Brain microvascular endothelial cell (primary cell): ENCODE measurements around the gene FOXK1.

Experiments
- DNase-seq: peaks from one replicate; pipeline ENCODE4 v3.0.0-alpha.2; 2020
- H3K27ac ChIP-seq: fragments of 250-450 bp; sonication (Bioruptor Pico); 2 replicates; pipeline ENCODE4 v1.5.1; 2020; ENCODE audit warnings: mild to moderate bottlenecking, moderate library complexity
- H3K27me3 ChIP-seq: fragments of 250-450 bp; sonication (Bioruptor Pico); replicated peaks from 2 replicates; pipeline ENCODE4 v1.5.1; 2020; ENCODE audit warnings: mild to moderate bottlenecking
- H3K36me3 ChIP-seq: fragments of 250-450 bp; sonication (Bioruptor Pico); replicated peaks from 2 replicates; pipeline ENCODE4 v1.5.1; 2020; ENCODE audit warnings: mild to moderate bottlenecking
- H3K4me3 ChIP-seq: 2 replicates; pipeline ENCODE4 v1.5.1; 2011; ENCODE audit warnings: low read depth, mild to moderate bottlenecking, control low read depth, low read length, moderate library complexity
- in situ Hi-C: cut with HindIII; loops from 2 replicates; pipeline ENCODE4 v1.10.0; 2017; ENCODE audit warnings: low sequenced_read_pairs, low pct_ligation_motif_present
- TF ChIP-seq, protein P1 (sequence below): IDR thresholded peaks from 2 replicates; pipeline ENCODE4 v1.5.1; 2011; ENCODE audit warnings: low read depth, mild to moderate bottlenecking, moderate library complexity, low read length, control low read depth, inconsistent platforms; ENCODE audit errors: missing control alignments

FOXK1 gene

DNA sequence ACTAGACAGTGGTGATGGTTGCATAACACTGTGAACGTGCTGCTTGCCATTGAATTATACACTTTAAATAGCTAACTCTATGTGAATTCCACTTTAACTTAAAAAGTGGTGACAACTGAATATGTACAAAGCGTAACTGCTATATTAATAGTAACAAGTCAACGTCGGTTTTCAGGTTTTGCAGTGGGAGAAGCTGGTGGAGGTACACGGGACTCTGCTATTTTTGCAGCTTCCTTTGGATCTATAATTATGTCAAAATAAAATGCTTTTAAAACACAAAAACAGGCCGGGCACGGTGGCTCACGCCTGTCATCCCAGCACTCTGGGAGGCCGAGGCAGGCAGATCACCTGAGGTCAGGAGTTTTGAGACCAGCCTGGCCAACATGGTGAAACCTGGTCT, 114.4 kb downstream of the FOXK1 start:
- Histone ChIP-seq H3K4me3 (no peak overlapping the region), H3K27me3 (no peaks in the 10 kb centered on the region), H3K36me3 (peaks cover 6% of the 10 kb centered on the region), H3K27ac (no peak overlapping the region)
- TF ChIP-seq, protein P1, sequence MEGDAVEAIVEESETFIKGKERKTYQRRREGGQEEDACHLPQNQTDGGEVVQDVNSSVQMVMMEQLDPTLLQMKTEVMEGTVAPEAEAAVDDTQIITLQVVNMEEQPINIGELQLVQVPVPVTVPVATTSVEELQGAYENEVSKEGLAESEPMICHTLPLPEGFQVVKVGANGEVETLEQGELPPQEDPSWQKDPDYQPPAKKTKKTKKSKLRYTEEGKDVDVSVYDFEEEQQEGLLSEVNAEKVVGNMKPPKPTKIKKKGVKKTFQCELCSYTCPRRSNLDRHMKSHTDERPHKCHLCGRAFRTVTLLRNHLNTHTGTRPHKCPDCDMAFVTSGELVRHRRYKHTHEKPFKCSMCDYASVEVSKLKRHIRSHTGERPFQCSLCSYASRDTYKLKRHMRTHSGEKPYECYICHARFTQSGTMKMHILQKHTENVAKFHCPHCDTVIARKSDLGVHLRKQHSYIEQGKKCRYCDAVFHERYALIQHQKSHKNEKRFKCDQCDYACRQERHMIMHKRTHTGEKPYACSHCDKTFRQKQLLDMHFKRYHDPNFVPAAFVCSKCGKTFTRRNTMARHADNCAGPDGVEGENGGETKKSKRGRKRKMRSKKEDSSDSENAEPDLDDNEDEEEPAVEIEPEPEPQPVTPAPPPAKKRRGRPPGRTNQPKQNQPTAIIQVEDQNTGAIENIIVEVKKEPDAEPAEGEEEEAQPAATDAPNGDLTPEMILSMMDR, result no peak
- no peak for DNase-seq
- in situ Hi-C loops, result no loop called here

DNA sequence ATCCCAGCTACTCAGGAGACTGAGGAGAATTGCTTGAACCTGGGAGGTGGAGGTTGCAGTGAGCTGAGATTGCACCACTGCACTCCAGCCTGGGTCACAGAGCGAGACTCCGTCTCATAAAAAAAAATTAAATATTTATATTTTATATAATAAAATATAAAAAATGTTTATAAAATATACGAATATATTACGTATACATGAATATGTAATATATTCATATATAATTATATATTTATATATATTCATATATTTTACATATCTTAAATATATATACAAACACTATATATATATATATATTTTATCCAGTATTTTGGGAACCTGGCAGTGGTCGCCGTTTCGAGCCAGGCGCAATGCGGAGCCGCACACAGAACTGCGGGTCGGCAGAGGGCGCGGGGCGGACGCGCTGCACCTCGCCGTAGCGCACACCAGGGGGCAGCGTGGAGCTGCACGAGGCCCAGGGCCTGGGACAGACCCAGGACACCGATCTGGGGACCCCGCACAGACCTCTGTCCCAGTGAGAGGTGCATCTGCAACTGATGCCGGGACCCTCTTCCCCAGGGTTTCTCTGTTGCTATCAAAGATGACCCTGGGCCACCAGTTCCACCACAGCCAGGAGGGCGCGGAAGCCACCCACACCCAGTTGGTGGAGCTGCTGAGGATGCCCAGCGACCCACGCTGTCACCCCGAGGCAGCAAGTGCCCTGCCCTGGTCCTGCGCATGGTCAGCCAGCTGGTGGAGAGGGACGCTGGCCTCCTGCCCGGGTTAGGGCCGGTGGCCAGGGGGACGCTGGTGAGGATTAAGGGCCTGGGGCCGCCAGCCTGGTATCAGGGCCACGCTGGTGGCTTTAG, 116.0 kb downstream of the FOXK1 start:
- H3K36me3 ChIP-seq, result no peaks in the 10 kb centered on the region
- no peak overlapping the region for H3K4me3 ChIP-seq
- in situ Hi-C loops, result no loop called here
- TF ChIP-seq, protein P1, result peak; percentile 82
- no peaks in the 10 kb centered on the region for H3K27me3 ChIP-seq
- no peak for DNase-seq
- H3K27ac ChIP-seq, result no peak overlapping the region

DNA sequence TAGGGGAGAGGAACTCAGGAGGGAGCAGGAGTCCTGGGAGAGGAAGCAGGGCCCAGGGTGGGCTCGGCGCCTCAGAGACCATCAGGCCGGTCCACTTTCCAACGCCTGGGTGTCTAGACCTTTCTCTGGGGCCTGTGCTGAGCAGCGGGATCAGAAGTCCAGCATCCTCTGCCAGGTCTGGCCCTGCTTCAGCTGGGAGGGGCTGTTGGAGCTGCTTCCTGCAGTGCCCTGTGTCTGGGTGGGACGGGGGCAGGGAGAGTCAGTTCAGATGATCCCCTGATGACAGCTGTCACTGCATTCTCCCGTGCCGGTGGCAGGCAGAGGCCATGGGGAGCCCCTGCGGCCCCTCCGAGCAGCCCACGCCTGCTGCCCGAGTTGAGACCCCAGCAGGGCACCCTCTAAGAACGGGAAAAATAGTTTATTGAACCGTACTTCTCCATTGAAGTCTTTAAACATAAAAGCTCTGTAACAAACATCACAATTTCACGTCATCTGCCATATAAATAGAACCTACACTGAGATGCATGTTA, 116.7 kb downstream of the FOXK1 start:
- no peaks in the 10 kb centered on the region for H3K36me3 ChIP-seq
- no peak for DNase-seq
- in situ Hi-C loops, result no loop called here
- H3K4me3 ChIP-seq, result no peak overlapping the region
- no peaks in the 10 kb centered on the region for H3K27me3 ChIP-seq
- TF ChIP-seq, protein P1, result no peak
- H3K27ac ChIP-seq, result no peak overlapping the region

DNA sequence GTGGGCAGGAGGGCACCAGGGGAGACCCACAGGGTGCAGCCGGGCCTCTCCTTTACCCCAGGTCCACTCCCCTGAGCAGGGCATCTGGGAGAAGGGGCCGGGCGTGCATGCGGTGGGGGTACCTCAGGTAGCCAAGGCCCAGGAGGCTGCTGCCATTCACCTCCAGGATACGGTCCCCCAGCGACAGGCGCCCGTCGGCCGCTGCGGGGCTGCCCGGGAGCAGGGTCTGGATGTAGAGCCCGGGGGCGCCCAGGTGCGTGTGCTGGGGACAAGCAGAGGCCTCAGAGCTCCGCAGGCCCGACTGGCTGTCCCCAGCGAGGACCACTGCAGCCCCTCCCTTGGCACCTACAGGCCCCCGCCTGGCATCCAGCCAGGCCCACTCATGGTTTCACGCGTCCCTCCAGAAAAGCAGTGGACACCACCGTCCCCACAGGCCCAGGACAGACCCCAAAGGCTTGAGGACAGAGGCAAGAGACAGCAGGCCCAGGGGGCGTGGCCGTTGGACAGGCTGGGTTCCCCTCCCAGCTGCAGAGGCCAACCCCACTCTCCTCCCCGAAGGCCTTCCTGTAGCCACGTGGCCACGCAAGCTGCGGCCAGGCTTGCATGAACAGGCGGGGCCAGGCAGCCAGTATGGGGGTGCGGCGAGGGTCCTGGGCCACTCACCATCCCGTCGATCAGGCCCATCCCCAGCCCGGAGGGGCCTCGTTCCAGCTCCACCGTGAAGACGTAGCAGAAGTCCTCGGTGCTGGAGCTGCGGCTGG, 117.6 kb downstream of the FOXK1 start:
- no peak overlapping the region for H3K4me3 ChIP-seq
- in situ Hi-C loops, result no loop called here

DNA sequence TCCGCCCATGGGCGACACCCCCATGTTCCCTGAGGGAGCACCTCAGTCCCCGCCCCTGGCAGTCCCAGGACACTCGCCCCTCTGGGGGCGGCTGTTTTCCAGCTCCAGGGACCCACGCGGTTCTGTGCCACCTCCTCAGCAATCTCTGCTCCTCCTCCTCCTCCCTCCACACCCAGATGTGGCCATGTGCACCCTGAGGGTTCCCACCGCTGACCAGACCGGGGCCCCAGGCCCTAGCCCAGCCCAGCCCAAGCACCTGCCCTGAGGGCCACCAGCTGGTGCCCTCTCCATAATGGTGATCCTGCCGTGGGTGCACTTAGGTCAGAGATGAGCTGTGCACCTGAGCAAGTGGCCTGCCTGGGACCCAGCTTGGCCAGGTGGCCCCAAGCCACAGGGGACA, 118.4 kb downstream of the FOXK1 start:
- H3K36me3 ChIP-seq, result no peaks in the 10 kb centered on the region
- H3K4me3 ChIP-seq, result no peak overlapping the region
- in situ Hi-C loops, result no loop called here
- no peak overlapping the region for H3K27ac ChIP-seq
- TF ChIP-seq, protein P1, result no peak
- no peak for DNase-seq
- no peaks in the 10 kb centered on the region for H3K27me3 ChIP-seq

More for the DNA sequence above, 117.6 kb downstream of the FOXK1 start:
- Histone ChIP-seq H3K27ac (no peak overlapping the region), H3K36me3 (no peaks in the 10 kb centered on the region), H3K27me3 (no peaks in the 10 kb centered on the region)
- no peak for DNase-seq
- TF ChIP-seq, protein P1, result no peak
